ENCODE data around the gene GPR78.

The GPR78 gene

DNA sequence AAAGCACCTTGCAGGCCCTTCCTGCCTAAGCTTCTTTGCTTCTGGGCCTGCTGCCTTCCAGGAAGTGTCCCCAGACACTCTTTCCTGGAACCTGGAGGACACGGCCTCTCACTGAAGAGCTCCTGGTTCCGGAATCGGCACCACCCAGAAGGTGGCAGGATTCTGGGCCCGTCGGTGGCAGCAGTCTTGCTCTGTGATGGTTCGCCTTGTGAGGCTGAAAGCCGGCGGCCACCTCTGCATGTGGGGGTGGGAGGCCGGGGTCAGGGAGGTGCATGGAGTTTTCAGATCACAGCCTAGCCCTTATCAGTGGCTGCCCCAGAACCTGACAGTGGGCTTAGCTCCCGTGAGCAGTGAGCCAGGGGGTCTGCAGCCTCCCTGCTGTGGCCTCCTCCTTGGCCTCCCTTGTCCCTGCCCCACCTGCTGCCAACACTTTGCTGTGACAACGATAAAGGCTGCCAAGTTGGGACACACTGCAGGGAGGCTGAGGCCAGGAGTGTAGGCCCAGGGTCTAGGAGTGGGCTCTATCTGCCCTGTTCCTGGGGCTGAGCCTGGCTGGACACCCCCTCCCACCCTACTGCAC is 30.8 kb upstream of the GPR78 start:
- H3K4me1 Mint-ChIP-seq = no peaks in the 10 kb centered on the region
- ATAC-seq (replicated peaks; ENCODE audit: extremely low read depth, poor library complexity, severe bottlenecking) (no peak), DNase-seq (ENCODE audit: low spot score in 2 of 2) (no peak)
- no peaks in the 10 kb centered on the region for H3K36me3 Mint-ChIP-seq (ENCODE audit: insufficient read depth)
- no peak overlapping the region for H3K4me3 Mint-ChIP-seq
- H3K9me3 Mint-ChIP-seq = no peaks in the 10 kb centered on the region
- no peak overlapping the region for H3K27ac Mint-ChIP-seq (ENCODE audit: low read depth)
- peaks cover 30% of the 10 kb centered on the region for H3K27me3 Mint-ChIP-seq

DNA sequence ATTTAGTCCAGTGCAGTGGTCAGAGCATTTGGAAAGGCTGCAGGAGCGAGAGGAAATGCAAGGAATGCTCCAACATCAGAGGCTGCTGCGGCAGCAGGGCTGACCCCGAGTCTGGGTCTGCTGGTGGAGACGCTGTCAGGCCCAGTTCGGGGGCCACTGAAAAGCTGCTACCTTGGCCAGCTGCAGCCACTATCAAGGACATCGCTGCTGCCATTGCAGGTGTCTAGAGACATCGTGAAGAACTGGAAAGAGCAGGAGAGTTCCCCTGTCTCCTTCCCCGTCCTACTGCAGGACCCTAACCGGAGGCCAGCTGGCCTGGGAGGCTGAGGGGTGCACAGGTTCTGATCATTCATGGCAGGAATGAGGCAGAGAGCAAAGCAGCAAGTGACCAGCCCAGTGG is 29.5 kb upstream of the GPR78 start:
- Mint-ChIP-seq H3K4me1 (no peaks in the 10 kb centered on the region), H3K27me3 (peaks cover 18% of the 10 kb centered on the region), H3K27ac (ENCODE audit: low read depth) (no peak overlapping the region), H3K4me3 (no peak overlapping the region), H3K36me3 (ENCODE audit: insufficient read depth) (no peaks in the 10 kb centered on the region), H3K9me3 (no peaks in the 10 kb centered on the region)
- no peak for DNase-seq (ENCODE audit: low spot score in 2 of 2)
- ATAC-seq (replicated peaks; ENCODE audit: extremely low read depth, poor library complexity, severe bottlenecking) = no peak

DNA sequence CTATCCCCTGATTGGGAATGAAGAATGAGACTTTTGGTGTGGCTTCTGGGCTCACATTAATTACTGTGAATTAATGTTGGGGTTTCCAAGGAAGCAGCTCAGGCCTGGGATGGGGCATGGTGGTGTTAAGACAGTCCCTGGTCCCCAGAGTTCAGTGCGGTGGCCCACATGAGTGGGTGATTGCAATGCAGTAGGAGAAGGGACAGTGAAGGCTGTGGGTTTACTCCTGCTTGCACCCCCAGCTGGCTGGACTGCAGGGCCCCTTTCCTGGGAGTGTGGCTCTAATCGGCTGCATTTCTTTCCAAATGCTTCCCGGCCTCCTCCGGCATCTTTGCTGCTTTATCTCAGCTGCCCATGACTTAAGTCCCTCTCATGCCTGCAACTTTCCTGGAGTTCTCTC is 28.2 kb upstream of the GPR78 start:
- Mint-ChIP-seq H3K27ac (ENCODE audit: low read depth) (no peak overlapping the region), H3K4me1 (no peaks in the 10 kb centered on the region), H3K4me3 (no peak overlapping the region), H3K9me3 (no peaks in the 10 kb centered on the region), H3K27me3 (peaks cover 12% of the 10 kb centered on the region), H3K36me3 (ENCODE audit: insufficient read depth) (no peaks in the 10 kb centered on the region)
- DNase-seq (ENCODE audit: low spot score in 2 of 2) (no peak), ATAC-seq (replicated peaks; ENCODE audit: extremely low read depth, poor library complexity, severe bottlenecking) (no peak)

DNA sequence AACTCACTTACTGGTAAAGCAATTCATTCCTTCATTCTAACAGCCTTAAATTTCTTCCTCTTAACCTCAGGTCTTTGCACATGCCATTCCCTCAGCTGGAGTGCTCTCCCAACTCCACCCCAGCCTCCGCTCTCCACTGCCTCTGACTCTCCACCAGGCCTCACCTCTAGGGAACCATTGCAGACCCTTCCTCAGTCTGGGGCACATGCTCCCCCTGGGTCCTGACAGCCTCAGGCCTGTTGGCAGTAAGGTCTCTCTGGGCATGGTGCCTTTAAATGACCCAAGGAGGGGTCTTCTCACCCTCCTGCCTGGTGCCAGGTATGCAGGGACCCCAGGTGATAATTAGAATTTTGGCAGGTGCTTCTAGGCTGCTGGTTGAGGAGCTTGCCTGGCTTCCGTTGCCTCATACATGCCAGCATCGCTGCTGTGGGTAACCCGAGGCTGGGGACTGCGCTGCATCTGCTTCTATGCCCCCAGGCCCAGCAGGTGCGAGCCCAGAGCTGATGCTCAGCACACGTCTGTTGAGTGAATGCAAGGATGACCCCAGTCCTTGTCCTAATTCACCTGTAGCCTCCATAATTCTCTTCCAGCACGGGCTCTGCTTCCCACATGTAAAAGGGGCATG is 27.5 kb upstream of the GPR78 start:
- ATAC-seq (replicated peaks; ENCODE audit: extremely low read depth, poor library complexity, severe bottlenecking) (no peak), DNase-seq (ENCODE audit: low spot score in 2 of 2) (no peak)
- peaks cover 11% of the 10 kb centered on the region for H3K27me3 Mint-ChIP-seq
- no peak overlapping the region for H3K4me3 Mint-ChIP-seq
- H3K4me1 Mint-ChIP-seq = no peaks in the 10 kb centered on the region
- no peaks in the 10 kb centered on the region for H3K36me3 Mint-ChIP-seq (ENCODE audit: insufficient read depth)
- no peak overlapping the region for H3K27ac Mint-ChIP-seq (ENCODE audit: low read depth)
- no peaks in the 10 kb centered on the region for H3K9me3 Mint-ChIP-seq

DNA sequence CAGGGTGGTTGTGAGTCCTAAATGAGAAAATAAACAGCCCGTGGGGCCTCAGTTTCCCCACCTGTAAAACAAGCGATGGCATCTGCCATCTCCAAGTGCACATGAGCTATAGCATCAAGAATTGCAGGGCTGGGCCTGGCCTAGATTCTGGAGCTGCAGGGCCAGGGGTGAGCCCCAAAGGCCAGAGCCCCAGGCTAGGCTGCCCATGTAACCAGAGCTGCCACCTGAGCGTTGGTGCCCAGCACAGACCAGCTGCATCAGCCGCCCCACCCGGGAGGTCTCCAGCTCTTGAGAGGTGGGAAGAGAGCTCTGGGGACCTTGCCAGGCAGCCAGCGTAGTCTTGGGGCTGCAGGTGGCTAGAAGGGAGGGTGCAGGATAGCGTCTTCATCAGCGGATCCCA is 27.0 kb upstream of the GPR78 start:
- Mint-ChIP-seq H3K36me3 (ENCODE audit: insufficient read depth) (no peaks in the 10 kb centered on the region), H3K27ac (ENCODE audit: low read depth) (no peak overlapping the region), H3K9me3 (no peaks in the 10 kb centered on the region), H3K4me1 (no peaks in the 10 kb centered on the region), H3K27me3 (peaks cover 9% of the 10 kb centered on the region), H3K4me3 (no peak overlapping the region)
- ATAC-seq (replicated peaks; ENCODE audit: extremely low read depth, poor library complexity, severe bottlenecking) (no peak), DNase-seq (ENCODE audit: low spot score in 2 of 2) (no peak)

DNA sequence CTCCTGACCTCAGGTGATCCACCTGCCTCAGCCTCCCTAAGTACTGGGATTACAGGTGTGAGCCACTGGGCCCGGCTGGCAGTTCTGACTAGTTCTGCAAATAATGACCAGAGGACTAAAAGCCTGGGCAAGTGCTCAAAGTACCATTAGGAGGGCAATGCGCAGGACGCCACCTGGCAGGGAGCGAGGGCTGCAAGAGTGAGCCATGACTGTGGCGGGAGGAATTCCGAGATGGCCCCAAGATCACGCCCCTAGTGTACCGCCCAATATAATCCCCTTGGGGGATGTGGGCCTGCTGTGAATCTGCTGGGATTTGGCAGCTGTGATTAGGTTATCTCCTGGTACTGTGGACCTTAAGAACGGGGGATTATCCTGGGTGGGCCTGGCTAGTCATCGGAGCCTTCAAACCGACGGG is 26.2 kb upstream of the GPR78 start:
- DNase-seq (ENCODE audit: low spot score in 2 of 2) = no peak
- Mint-ChIP-seq H3K36me3 (ENCODE audit: insufficient read depth) (no peaks in the 10 kb centered on the region), H3K27ac (ENCODE audit: low read depth) (no peak overlapping the region), H3K4me1 (no peaks in the 10 kb centered on the region), H3K27me3 (peaks cover 9% of the 10 kb centered on the region), H3K9me3 (no peaks in the 10 kb centered on the region), H3K4me3 (no peak overlapping the region)
- ATAC-seq (replicated peaks; ENCODE audit: extremely low read depth, poor library complexity, severe bottlenecking) = no peak

DNA sequence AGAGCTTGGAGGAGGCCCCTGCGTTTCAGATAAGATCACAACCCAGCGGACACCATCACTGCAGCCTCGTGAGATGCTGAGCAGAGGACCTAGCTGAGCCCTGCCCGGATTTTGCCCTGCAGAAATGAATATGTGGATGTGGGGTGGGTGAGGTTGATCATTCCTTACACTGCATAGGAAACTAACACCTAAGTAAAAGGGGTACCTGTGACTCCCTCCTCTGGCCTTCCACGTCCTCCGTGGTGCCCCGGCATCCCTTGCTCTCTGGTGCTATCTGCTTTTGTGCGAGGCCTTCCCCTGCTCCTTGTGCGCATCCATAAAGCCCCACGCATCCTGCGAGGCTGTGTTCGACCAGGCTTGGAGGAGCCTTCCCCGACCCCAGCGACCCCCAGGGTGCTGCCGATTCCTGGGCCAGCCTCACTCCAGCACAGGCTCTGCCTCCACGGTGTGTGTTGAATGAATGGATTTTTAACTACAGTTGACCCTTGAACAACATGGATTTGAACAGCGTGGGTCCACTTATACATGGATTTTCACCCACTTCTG is 25.6 kb upstream of the GPR78 start:
- H3K4me1 Mint-ChIP-seq = no peaks in the 10 kb centered on the region
- no peaks in the 10 kb centered on the region for H3K36me3 Mint-ChIP-seq (ENCODE audit: insufficient read depth)
- no peak overlapping the region for H3K27ac Mint-ChIP-seq (ENCODE audit: low read depth)
- DNase-seq (ENCODE audit: low spot score in 2 of 2) (no peak), ATAC-seq (replicated peaks; ENCODE audit: extremely low read depth, poor library complexity, severe bottlenecking) (no peak)
- H3K27me3 Mint-ChIP-seq = peaks cover 9% of the 10 kb centered on the region
- no peak overlapping the region for H3K4me3 Mint-ChIP-seq
- H3K9me3 Mint-ChIP-seq = no peaks in the 10 kb centered on the region

DNA sequence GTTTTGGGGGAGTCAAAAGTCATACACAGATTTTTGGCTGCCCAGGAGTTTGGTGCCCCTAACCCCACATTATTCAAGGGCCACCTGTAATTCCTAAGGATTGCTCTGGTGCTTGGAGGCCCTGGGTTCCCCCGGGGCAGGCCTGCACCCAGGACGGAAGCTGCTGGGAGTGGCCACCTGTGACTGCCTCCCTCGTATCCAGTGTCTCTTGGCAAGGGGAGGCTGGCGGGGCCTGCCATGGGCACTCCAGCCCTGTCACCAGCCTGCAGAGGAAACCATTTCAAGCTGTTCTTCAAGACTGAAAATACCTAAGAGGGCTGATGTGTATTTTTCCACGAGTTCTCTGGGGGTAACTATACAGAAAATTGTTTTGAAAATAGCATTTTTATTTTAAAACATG is 24.5 kb upstream of the GPR78 start:
- peaks cover 9% of the 10 kb centered on the region for H3K27me3 Mint-ChIP-seq
- H3K27ac Mint-ChIP-seq (ENCODE audit: low read depth) = no peak overlapping the region
- no peak for DNase-seq (ENCODE audit: low spot score in 2 of 2)
- H3K4me1 Mint-ChIP-seq = no peaks in the 10 kb centered on the region
- no peaks in the 10 kb centered on the region for H3K36me3 Mint-ChIP-seq (ENCODE audit: insufficient read depth)
- no peak overlapping the region for H3K4me3 Mint-ChIP-seq
- no peaks in the 10 kb centered on the region for H3K9me3 Mint-ChIP-seq
- ATAC-seq (replicated peaks; ENCODE audit: extremely low read depth, poor library complexity, severe bottlenecking) = no peak

DNA sequence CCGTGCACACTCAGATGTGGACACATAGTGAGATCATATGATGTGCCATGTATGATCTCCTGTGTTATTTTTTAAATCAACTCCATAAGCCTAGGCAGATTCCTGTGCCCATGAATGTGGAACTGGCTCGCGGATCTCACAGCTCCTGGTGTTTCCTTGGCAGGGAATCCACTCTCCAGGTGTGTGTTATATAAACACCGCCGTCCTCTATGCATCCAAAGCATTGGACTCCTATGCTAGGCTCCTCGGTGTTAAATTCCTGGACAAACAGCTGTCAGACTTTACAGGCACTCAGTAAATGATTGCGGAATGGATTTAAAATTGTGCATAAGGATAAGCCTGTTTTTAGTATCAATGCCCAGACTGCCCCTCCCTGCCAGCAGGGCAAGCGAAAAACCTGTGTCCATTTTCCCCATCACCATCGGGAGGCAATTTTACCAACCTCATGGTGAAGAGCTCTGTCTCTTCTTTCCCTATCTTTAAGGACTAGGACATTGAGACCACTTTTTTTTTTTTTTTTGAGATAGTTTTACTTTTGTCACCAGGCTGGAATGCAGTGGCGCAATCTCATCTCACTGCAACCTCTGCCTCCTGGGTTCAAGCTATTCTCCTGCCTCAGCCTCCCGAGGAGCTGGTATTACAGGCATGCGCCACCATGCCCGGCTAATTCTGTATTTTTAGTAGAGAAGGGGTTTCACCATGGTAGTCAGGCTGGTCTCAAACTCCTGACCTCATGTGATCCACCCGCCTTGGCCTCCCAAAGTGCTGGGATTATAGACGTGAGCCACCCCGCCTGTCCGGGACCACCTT is 23.6 kb upstream of the GPR78 start:
- Mint-ChIP-seq H3K27me3 (peaks cover 9% of the 10 kb centered on the region), H3K36me3 (ENCODE audit: insufficient read depth) (no peaks in the 10 kb centered on the region), H3K4me1 (no peaks in the 10 kb centered on the region), H3K9me3 (no peaks in the 10 kb centered on the region), H3K4me3 (no peak overlapping the region), H3K27ac (ENCODE audit: low read depth) (no peak overlapping the region)
- ATAC-seq (replicated peaks; ENCODE audit: extremely low read depth, poor library complexity, severe bottlenecking) = no peak
- no peak for DNase-seq (ENCODE audit: low spot score in 2 of 2)

DNA sequence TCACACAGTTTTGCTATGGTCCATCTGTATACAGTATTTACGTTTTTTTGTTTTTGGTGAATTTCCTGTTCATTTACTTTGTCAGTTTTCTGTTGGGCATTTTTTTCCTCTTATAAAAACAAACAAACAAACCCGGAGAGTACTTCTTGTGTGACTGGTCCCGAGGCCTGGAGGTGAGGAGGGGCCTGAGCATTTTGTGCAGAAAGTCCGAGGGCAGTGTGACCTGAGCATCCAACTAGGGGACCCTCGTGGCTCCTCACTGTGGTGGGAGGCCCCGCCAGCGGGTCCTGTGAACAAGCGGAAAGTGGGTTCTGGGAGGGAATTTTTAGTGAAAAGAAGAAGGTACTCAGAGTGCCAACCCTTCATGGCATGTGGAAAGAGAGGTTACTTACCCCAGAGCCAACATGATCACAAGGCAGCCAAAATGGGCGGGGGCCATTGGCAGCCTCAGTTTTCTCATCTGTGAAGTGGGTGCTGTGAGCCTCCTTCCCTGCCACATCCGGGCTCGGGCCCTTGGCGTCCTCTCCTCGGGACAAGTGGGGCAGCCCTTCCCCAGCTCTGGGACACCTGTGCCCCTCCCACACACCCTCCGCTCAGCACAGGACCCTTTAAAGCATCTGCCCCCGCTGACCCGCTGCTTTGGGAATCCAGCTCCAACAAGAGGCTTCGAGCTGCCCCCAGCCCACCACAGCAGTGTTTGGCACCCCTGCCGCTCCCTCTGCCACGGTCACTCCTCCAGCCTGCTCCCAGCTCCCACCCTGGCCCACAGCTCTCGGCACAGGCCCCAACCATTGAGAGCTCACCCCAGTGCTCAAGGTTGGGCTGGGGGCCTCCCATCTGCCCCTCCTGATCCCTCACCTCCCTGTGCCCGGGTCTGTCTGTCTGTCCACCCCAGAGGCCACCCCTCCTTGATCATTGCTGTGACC is 22.8 kb upstream of the GPR78 start:
- ATAC-seq (replicated peaks; ENCODE audit: extremely low read depth, poor library complexity, severe bottlenecking) (no peak), DNase-seq (ENCODE audit: low spot score in 2 of 2) (no peak)
- Mint-ChIP-seq H3K9me3 (no peaks in the 10 kb centered on the region), H3K27ac (ENCODE audit: low read depth) (no peak overlapping the region), H3K4me3 (no peak overlapping the region), H3K27me3 (peaks cover 9% of the 10 kb centered on the region), H3K36me3 (ENCODE audit: insufficient read depth) (no peaks in the 10 kb centered on the region), H3K4me1 (no peaks in the 10 kb centered on the region)

DNA sequence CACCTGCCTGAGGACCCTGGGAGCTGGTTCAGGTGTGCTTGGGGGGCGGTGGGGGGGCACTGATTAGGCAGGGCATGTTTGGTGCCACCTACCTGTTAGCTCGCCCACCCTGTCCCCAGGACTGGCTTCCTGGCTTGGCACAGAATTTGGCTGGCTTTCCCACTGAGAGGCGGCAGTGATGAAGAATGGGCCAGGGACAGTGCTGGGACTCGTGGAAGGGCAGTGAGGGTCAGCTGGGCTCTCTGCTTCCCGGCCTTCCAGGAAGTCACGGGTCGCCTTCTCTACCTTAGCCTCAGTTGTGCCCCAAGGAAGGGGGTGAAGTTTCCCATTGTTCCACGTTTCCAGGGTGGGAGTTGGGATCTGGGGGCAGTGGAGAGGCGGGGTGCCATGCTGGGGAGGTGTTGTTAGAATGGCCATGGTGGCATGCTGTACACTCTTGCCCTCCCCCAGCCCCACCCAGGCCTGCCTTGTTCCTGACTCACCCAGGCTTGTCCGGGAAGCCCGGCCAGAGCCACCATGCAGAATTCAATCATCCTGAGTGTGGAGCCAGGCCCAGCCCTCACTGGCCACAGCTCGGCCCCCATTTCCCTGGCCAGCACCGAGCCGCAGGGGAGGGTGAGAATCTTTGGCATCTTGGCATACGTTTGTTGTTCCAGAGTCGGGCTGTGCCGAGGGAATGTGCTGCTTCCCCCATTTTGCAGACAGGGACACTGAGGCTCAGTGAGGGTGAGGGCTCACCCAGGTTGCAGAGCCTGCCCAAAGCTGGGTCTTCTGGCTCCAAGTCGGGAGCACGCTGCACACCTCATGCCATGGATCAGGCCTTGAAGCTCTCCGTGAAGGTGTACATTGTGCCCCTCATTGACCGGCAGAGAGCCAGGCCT is 21.9 kb upstream of the GPR78 start:
- no peaks in the 10 kb centered on the region for H3K4me1 Mint-ChIP-seq
- DNase-seq (ENCODE audit: low spot score in 2 of 2) = no peak
- ATAC-seq (replicated peaks; ENCODE audit: extremely low read depth, poor library complexity, severe bottlenecking) = no peak
- peaks cover 9% of the 10 kb centered on the region for H3K27me3 Mint-ChIP-seq
- no peaks in the 10 kb centered on the region for H3K36me3 Mint-ChIP-seq (ENCODE audit: insufficient read depth)
- H3K4me3 Mint-ChIP-seq = no peak overlapping the region
- no peak overlapping the region for H3K27ac Mint-ChIP-seq (ENCODE audit: low read depth)
- H3K9me3 Mint-ChIP-seq = no peaks in the 10 kb centered on the region

Measured in central memory CD8-positive, alpha-beta T cell (primary cell).